Sigmoid colon (tissue), 7 donors: Measurements from ENCODE around the gene EIF4H. TPM values are rescaled to one million over a fixed set of nuclear protein-coding genes. Genes with fewer than 3 reads are reported as not detected.
"Not testable (repeated sequence)": the region's sequence is repeated elsewhere in the genome, so short reads cannot be mapped to it uniquely, and the experiment has no call there.

Source experiments
- DNase-seq: peaks from one replicate; pipeline ENCODE4 v3.0.0-alpha.2; 2019
- H3K27ac ChIP-seq, 4 donors: fragments of 200-600 bp; sonication (generic); one replicate each; pipeline ENCODE4 v1.5.1; 2016 to 2019; ENCODE audit warnings: mild to moderate bottlenecking in 1 of 4
- H3K27me3 ChIP-seq, 3 donors: fragments of 200-600 bp; sonication (generic); one replicate each; pipeline ENCODE4 v1.5.1; 2019; ENCODE audit warnings: mild to moderate bottlenecking in 1 of 3
- H3K36me3 ChIP-seq, 4 donors: fragments of 200-600 bp; sonication (generic); one replicate each; pipeline ENCODE4 v1.5.1; 2016 to 2019
- H3K4me1 ChIP-seq, 4 donors: fragments of 200-600 bp; sonication (generic); one replicate each; pipeline ENCODE4 v1.5.1; 2017 to 2019
- H3K4me3 ChIP-seq, 4 donors: fragments of 200-600 bp; sonication (generic); one replicate each; pipeline ENCODE4 v1.5.1; 2017 to 2019; ENCODE audit warnings: mild to moderate bottlenecking in 2 of 4, moderate library complexity in 1 of 4
- H3K9me3 ChIP-seq, 4 donors: fragments of 200-600 bp in 3 of 4; sonication (generic) in 3 of 4; one replicate each; pipeline versions ENCODE4 v1.5.1 to v1.6.1; 2013 to 2019
- EP300 ChIP-seq, 4 donors: sonication (generic); formaldehyde crosslinking; IDR thresholded peaks; one replicate each; pipeline ENCODE4 v1.6.1; 2017; ENCODE audit warnings: antibody characterized with exemption in 4 of 4
- POLR2A ChIP-seq, 2 donors: fragments of 450-650 bp; IDR thresholded peaks; one replicate each; pipeline ENCODE4 v1.6.1; 2016; ENCODE audit warnings: antibody characterized with exemption in 2 of 2, mild to moderate bottlenecking in 2 of 2, moderate library complexity in 2 of 2
- POLR2AphosphoS5 ChIP-seq, 4 donors: sonication (generic); formaldehyde crosslinking; IDR thresholded peaks; one replicate each; pipeline ENCODE4 v1.6.1; 2017; ENCODE audit warnings: antibody characterized with exemption in 4 of 4
- WGBS, 2 donors: extraction: QIAGEN DNeasy Blood & Tissue Kit; methylation state at CpG; one replicate each; pipeline ENCODE4 v1.1.7; 2013; 5-methylcytosine and 5-hydroxymethylcytosine counted together
- intact Hi-C: fragments of 100-400 bp; cut with DNase I; formaldehyde crosslinking; loops from one replicate; pipeline ENCODE4 v1.15.1; 2023
- polyA plus RNA-seq, 3 donors: library from polyadenylated mRNA; stranded (reverse); fragments of 200-250 nt; gene quantifications; one replicate each; pipeline ENCODE4 v1.2.3, GENCODE V29; 2013
- total RNA-seq, 4 donors: library from RNA; depleted of rRNA; stranded (reverse); fragments of >200 nt; gene quantifications; one replicate each; pipeline ENCODE4 v1.1.0, GENCODE V29; 2016
- TF ChIP-seq, protein P1 (sequence below), 4 experiments: fragments of 450-650 bp in 3 of 4; fragments of 200-600 bp in 1 of 4; IDR thresholded peaks; one replicate each; pipeline ENCODE4 v1.5.1; 2016 to 2019; ENCODE audit warnings: antibody characterized with exemption in 4 of 4, mild to moderate bottlenecking in 3 of 4, moderate library complexity in 2 of 4
- donor health status: healthy with polysubstance abuse.
- donor health status: Bipolar disorder and iron deficiency.
- donor health status: healthy.

The EIF4H gene
- total and polyA plus RNA-seq, 7 donors = 196 to 274 (median 224) TPM

GRCh38 chr7:74165867-74166593, 8.1 kb upstream of the EIF4H start:
- WGBS, 2 donors = 95 to 97% methylated on average over 15 of the region's 15 CpGs
- Histone ChIP-seq H3K27me3 (no peaks in the 10 kb centered on the region), H3K4me1 (peaks cover 0 to 13% (median 10%) of the 10 kb centered on the region in 4 donors), H3K27ac (peak overlapping the region in 2 of 4 donors; percentile 53 to 58), H3K9me3 (no peaks in the 10 kb centered on the region), H3K36me3 (no peaks in the 10 kb centered on the region), H3K4me3 (no peak overlapping the region)
- intact Hi-C loops = loop anchor here (10.0 kb wide), 1 partner anchor 301 kb away; the partner anchor contains the start of gene TMEM270
- no peak for DNase-seq
- TF ChIP-seq EP300 (IDR thresholded peaks at IDR 0.05) = no peak
- TF ChIP-seq, protein P1, sequence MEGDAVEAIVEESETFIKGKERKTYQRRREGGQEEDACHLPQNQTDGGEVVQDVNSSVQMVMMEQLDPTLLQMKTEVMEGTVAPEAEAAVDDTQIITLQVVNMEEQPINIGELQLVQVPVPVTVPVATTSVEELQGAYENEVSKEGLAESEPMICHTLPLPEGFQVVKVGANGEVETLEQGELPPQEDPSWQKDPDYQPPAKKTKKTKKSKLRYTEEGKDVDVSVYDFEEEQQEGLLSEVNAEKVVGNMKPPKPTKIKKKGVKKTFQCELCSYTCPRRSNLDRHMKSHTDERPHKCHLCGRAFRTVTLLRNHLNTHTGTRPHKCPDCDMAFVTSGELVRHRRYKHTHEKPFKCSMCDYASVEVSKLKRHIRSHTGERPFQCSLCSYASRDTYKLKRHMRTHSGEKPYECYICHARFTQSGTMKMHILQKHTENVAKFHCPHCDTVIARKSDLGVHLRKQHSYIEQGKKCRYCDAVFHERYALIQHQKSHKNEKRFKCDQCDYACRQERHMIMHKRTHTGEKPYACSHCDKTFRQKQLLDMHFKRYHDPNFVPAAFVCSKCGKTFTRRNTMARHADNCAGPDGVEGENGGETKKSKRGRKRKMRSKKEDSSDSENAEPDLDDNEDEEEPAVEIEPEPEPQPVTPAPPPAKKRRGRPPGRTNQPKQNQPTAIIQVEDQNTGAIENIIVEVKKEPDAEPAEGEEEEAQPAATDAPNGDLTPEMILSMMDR (IDR thresholded peaks at IDR 0.05) = no peak
- TF ChIP-seq POLR2A (IDR thresholded peaks at IDR 0.05) = no peak
- TF ChIP-seq POLR2AphosphoS5 (IDR thresholded peaks at IDR 0.05) = no peak

GRCh38 chr7:74167324-74167723, 6.8 kb upstream of the EIF4H start:
- H3K36me3 ChIP-seq, DNase-seq, H3K4me3 ChIP-seq, H3K9me3 ChIP-seq, H3K27me3 ChIP-seq, H3K27ac ChIP-seq: not testable (repeated sequence)
- peaks cover 0 to 13% (median 10%) of the 10 kb centered on the region in 4 donors for H3K4me1 ChIP-seq
- 19 to 78% methylated on average over 6 of the region's 6 CpGs for WGBS, 2 donors
- intact Hi-C loops = loop anchor here (10.0 kb wide), 1 partner anchor 303 kb away; the partner anchor contains the start of gene TMEM270

GRCh38 chr7:74173074-74173473, 1.1 kb upstream of the EIF4H start:
- TF ChIP-seq EP300 (IDR thresholded peaks at IDR 0.05) = no peak
- no peak for TF ChIP-seq POLR2AphosphoS5 (IDR thresholded peaks at IDR 0.05)
- no peak for TF ChIP-seq POLR2A (IDR thresholded peaks at IDR 0.05)
- TF ChIP-seq, protein P1 (IDR thresholded peaks at IDR 0.05) = no peak
- no peaks in the 10 kb centered on the region for H3K27me3 ChIP-seq
- DNase-seq = no peak
- peaks cover 0 to 45% (median 42%) of the 10 kb centered on the region in 4 donors for H3K4me1 ChIP-seq
- 15 to 54% methylated on average over 14 of the region's 14 CpGs for WGBS, 2 donors
- peak overlapping the region in 3 of 4 donors; percentile 90 to 96 (median 95) for H3K4me3 ChIP-seq
- H3K9me3 ChIP-seq = no peaks in the 10 kb centered on the region
- H3K36me3 ChIP-seq = no peaks in the 10 kb centered on the region
- H3K27ac ChIP-seq = peak overlapping the region; percentile 97 to 99 (median 98)
- intact Hi-C loops = loop anchor here (5.0 kb wide), 2 partner anchors 91 to 111 kb away; partner anchors contain the start of gene LIMK1

GRCh38 chr7:74173491-74173865, 678 bp upstream of the EIF4H start:
- TF ChIP-seq EP300 (IDR thresholded peaks at IDR 0.05) (no peak), POLR2A (IDR thresholded peaks at IDR 0.05) (no peak)
- TF ChIP-seq, protein P1 (IDR thresholded peaks at IDR 0.05) = no peak
- H3K27me3 ChIP-seq = no peaks in the 10 kb centered on the region
- peak overlapping the region; percentile 90 to 97 (median 96) for H3K4me3 ChIP-seq
- peak overlapping the region; percentile 97 to 99 (median 98) for H3K27ac ChIP-seq
- 1 to 3% methylated on average over 11 of the region's 11 CpGs for WGBS, 2 donors
- no peaks in the 10 kb centered on the region for H3K36me3 ChIP-seq
- intact Hi-C loops = loop anchor here (5.0 kb wide), 2 partner anchors 91 to 111 kb away; partner anchors contain the start of gene LIMK1
- DNase-seq = no peak
- H3K9me3 ChIP-seq = no peaks in the 10 kb centered on the region
- peaks cover 0 to 49% (median 46%) of the 10 kb centered on the region in 4 donors for H3K4me1 ChIP-seq

- intact Hi-C loops = loop anchor here (2.0 to 5.0 kb wide), 4 partner anchors 78 to 596 kb away; partner anchors contain the start of genes LIMK1, RFC2 and TBL2
- peak in 3 of 4 donors; percentile 40 to 64 (median 62) for TF ChIP-seq POLR2AphosphoS5 (IDR thresholded peaks at IDR 0.05)
- no peak for TF ChIP-seq EP300 (IDR thresholded peaks at IDR 0.05)
- TF ChIP-seq, protein P1 (IDR thresholded peaks at IDR 0.05) = no peak
- peak overlapping the region; percentile 97 to 99 (median 98) for H3K27ac ChIP-seq
- H3K36me3 ChIP-seq = no peaks in the 10 kb centered on the region
- H3K4me1 ChIP-seq = peaks cover 0 to 60% (median 57%) of the 10 kb centered on the region in 4 donors
- no peaks in the 10 kb centered on the region for H3K9me3 ChIP-seq
- DNase-seq = peak; percentile 78
- no peaks in the 10 kb centered on the region for H3K27me3 ChIP-seq
- WGBS, 2 donors = 0% methylated on average over 43 of the region's 43 CpGs
- peak overlapping the region; percentile 90 to 97 (median 96) for H3K4me3 ChIP-seq
These were observed 488 bp downstream of the EIF4H start for GRCh38 chr7:74174606-74175082.
